T1000 (cell line): Measurements from ENCODE around the gene ARFGEF3.
A peak's percentile ranks its signal among the peaks of the same experiment; 100 is the strongest.

Experiments
- DNase-seq: peaks from one replicate; lab custom pipeline; 2025; ENCODE audit warnings: mixed read lengths; lab: John Stamatoyannopoulos, UW

ARFGEF3 gene

GRCh38 chr6:138241934-138242333 is 80.2 kb downstream of the ARFGEF3 start:
- no peak for DNase-seq

GRCh38 chr6:138242987-138243592 is 81.4 kb downstream of the ARFGEF3 start:
- DNase-seq, result no peak

DNA sequence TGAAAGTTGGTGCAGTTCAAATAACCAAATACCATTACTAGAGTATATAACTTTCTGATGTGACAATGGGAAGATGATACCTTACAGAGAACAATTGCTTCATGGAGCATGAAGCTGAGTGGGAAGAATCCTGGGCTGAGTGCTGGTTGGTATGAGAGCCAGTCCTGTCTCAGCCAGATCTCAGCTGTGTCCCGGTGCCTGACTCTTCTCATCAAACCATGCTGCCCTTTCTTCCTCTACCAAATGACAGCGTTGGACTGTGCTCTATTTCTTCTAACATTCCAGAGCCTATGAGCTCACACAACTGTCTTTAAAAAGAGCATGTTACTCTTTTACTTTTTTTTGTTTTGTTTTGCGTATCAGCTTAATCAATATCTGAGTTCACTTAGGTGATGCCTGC is 84.0 kb downstream of the ARFGEF3 start:
- DNase-seq, result no peak

DNA sequence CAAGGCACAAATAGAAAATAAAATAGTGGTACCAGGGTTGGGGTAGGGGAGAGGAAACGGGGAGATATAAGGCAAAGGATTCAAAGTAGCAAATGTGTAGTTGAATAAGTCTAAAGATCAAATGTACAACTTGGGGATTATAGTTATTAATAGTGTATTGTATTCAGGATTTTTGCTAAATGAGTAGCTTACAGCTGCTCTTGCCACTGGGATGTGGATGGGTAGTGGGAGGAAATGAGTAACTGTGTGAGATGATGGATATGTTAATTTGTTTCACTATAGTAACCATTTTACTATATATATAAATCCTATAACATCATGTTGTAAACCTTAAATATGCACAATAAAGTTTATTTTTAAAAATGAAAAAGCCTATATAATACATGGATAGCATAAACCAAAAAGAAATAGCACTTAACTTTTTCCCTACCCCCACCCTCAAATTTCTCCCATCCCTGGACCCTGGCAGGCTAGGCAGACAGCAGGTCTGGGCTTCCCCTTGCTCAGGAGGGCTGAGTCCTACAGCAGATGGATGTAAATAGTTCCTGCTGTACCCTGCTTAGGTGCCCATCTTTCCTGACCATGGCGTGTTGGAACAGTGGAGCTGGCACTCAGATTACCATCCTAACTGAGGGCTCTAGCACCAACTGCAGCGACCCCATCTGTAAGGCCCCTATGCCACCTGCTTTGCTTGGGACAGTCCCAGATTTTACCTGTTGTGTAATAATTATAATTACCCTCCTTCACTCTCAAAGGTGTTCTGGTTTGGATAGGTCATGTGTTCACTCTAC is 85.1 kb downstream of the ARFGEF3 start:
- no peak for DNase-seq

DNA sequence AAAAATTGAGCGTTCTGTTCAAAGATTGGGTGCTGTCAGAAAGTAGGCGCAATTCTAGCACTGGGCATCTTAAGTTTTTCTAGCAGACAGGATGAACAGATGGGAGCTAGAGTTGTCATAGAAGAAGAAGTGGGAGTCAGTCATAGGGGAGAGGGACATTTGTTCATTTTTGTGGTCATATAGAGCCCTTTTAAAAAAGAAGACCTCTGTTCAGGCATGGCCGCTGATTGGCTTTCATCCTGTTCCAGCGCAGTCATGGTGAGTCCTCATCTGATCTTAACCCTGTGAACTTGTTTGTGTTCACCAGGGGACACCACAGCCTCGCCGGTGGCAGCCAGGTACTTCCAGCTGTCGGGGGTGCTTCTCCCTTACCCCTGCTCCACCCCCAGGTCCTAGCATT is 86.3 kb downstream of the ARFGEF3 start:
- DNase-seq, result no peak

GRCh38 chr6:138248878-138249277 is 87.1 kb downstream of the ARFGEF3 start:
- no peak for DNase-seq

DNA sequence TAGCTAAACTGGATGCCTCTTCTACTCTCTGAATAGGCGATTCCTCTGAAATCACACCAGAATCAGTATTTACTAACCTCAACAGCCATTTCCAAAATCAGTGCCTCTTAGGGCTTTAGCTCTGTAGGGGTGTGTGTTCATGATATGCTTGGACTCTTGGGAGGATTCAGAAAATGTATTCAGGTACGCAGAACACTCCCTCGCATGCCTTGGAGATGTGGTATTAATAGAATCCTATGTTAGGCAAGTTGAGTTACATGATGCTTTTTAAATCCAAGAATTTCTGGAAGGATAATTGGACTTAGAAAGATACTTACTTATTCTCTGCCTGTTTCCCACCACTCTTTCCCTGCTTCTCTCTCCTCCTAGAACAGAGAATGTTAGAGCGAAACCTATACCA is 88.3 kb downstream of the ARFGEF3 start:
- no peak for DNase-seq

DNA sequence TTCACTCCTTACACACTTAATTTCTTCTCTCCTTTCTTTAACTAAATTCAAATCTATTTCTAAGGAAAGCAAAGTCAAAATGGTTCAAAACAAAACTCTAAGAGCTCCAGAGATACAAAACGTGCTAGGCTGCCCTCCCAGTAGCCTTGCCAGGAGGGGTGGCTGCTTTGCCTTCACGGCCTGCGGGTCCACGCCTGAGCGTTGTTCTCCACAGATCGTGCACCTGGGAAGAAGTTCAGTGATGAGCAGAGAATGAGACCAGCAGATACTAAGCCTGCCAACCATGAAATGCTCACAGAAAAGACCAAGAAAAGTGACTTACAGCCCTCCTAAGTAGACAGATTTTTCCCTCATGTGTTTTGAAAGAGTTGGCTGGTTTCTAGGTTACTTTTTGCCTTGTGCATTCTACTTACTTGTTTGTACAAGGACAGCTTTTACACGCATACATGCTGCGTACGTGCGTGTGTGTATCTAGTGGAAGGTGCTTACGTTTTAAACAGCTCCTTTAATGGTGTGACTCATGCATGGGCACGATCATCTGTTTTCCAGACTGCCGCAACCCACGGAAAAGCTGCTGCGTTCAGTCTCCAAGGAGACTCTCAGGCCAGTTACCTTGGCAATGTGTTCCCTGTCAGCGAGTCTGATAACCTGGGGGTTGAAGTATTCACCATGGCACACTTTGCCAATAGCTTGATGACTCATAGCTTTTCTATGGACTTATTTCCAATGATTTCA is 88.9 kb downstream of the ARFGEF3 start:
- peak; percentile 71 for DNase-seq

DNA sequence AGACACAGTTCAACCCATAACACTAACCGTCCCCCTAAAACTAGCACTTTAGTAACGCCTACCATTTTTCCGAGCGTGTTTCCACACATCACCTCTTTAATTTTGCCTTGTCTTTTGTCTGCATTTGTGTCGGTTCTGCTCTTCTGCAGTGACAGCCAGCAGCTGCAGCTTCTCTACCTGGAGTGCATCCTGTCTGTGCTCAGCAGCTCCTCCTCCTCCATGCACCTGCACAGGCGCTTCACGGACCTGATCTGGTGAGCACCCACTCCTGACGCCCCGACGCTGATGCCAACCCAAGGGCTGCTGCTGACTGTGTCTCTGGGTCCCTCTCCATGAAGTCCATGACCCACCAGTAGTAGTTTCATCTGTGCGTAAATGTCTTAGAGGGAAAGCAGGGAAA is 92.0 kb downstream of the ARFGEF3 start:
- DNase-seq, result no peak

GRCh38 chr6:138255443-138255842 is 93.7 kb downstream of the ARFGEF3 start:
- DNase-seq, result no peak

GRCh38 chr6:138257638-138258040 is 95.9 kb downstream of the ARFGEF3 start:
- DNase-seq, result no peak

DNA sequence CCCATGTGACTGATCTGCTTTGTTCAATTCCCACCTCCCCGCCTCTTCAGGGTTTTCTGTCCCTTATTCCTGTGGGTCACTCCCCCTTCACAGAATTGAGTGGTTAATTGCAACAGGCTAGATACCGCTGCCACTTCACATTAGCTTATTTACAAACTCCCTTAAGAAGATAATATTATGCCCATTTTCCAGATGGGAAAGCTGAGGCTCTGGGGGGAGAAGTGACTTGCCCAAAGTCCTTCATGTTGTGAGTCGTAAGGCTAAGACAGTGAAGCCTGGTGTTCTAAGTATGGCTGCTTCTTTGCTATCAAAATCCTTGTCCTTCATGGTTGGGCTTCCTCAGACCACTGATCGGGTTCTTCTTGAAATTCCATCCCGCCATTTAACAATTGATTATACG is 96.5 kb downstream of the ARFGEF3 start:
- no peak for DNase-seq

DNA sequence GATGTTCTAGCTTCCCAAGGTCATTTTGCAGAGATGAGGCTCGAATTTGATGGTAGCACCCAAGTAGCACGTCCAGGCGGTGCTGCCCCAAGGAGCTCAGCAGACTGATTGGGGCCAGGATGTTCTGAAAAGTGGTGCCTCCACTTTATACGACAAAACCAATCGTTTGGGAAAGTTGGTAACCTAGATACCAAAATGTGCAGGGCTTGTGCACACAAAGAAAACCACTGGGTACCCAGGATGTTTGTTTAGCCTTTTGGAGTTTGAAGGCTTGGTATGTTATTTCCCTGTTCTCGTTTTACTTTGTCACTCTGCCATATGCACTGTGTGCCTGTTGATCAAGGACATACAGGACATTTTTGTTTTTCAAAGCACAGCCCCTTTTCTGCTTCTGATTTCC is 97.3 kb downstream of the ARFGEF3 start:
- no peak for DNase-seq

- DNase-seq, result no peak
Observed at GRCh38 chr6:138261116-138261780, 99.5 kb downstream of the ARFGEF3 start.

GRCh38 chr6:138263963-138264362 is 102.2 kb downstream of the ARFGEF3 start:
- DNase-seq, result no peak

GRCh38 chr6:138264372-138264880 is 102.7 kb downstream of the ARFGEF3 start:
- DNase-seq, result no peak

- no peak for DNase-seq
Observed at GRCh38 chr6:138266095-138266494, 104.4 kb downstream of the ARFGEF3 start.

GRCh38 chr6:138267971-138268895 is 106.5 kb downstream of the ARFGEF3 start:
- no peak for DNase-seq

- DNase-seq, result no peak
Observed at GRCh38 chr6:138271451-138271850, 109.7 kb downstream of the ARFGEF3 start.

DNA sequence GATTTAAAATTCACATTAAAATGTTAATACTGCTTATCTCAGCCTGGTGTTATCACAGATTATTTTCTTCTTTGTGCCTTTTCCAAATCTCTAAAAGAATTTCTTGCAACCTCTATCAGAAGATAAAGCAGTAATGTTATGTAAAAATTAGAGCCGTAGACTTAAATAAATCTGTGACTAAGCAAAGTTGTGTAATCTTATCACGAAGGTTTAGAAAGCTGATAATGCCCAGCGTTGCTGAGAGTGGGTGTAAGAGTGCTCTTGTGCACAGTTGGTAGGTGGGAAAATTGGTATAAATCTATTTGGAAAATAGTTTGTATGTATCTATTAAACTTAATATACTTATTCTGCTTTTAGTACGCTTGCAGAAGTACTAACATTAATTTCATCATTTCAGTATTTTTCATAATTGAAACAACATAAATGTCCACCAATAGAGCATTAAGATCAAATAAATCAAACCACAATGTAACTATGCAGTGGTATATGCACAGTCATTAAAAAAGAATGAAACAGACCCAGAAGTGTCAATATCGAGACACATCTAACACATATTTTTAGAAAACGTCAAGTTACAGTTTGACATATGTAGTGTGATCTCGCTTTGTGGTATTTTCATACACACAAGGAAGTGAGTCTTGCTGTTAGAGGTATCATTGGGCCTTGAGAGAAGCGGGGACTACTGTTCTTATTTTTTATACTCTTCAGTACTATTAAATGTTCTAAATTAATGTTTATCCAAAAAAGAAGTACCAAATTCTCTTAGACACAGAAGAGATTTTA is 111.0 kb downstream of the ARFGEF3 start:
- no peak for DNase-seq
